GM23338 (cell line): Measurements from ENCODE around the gene ITGB2. TPM values are rescaled to one million over a fixed set of nuclear protein-coding genes. Genes with fewer than 3 reads are reported as not detected.

Source experiments
- CREB1 ChIP-seq: fragments of 250-450 bp; sonication (Bioruptor Pico); IDR thresholded peaks from 2 replicates; pipeline ENCODE4 v1.5.0; 2020; ENCODE audit warnings: low read depth, mild to moderate bottlenecking, moderate library complexity
- CTCF ChIP-seq, 2 experiments: fragments of 200-600 bp in 1 of 2; sonication (generic) in 1 of 2; conservative IDR thresholded peaks; 2 replicates each; pipeline versions ENCODE4 v1.5.1 to v1.6.1; 2016 to 2017; ENCODE audit warnings: antibody characterized with exemption in 2 of 2, low read depth in 2 of 2, mild to moderate bottlenecking in 2 of 2, moderate library complexity in 1 of 2
- EZH2 ChIP-seq: fragments of 200-600 bp; sonication (generic); IDR thresholded peaks from one replicate; pipeline ENCODE4 v1.8.0; 2017; ENCODE audit warnings: antibody characterized with exemption, mild to moderate bottlenecking, low read depth; ENCODE audit not compliant: unreplicated experiment
- EZH2phosphoT487 ChIP-seq: fragments of 200-600 bp; sonication (generic); IDR thresholded peaks from one replicate; pipeline ENCODE4 v1.8.1; 2018; ENCODE audit warnings: antibody characterized with exemption; ENCODE audit not compliant: unreplicated experiment
- JUNB ChIP-seq: IDR thresholded peaks from one replicate; pipeline ENCODE4 v1.6.1; 2016; ENCODE audit warnings: antibody characterized with exemption; ENCODE audit not compliant: unreplicated experiment
- NANOG ChIP-seq: IDR thresholded peaks from 2 replicates; pipeline ENCODE4 v1.6.1; 2016; ENCODE audit warnings: antibody characterized with exemption, borderline replicate concordance
- ZNF331 ChIP-seq: fragments of 250-450 bp; sonication (Bioruptor Pico); IDR thresholded peaks from 2 replicates; pipeline ENCODE4 v1.5.0; 2020; ENCODE audit warnings: low read depth, mild to moderate bottlenecking, moderate library complexity
- ZNF462 ChIP-seq: fragments of 250-450 bp; sonication (Bioruptor Pico); IDR thresholded peaks from 2 replicates; pipeline ENCODE4 v1.5.0; 2020; ENCODE audit warnings: mild to moderate bottlenecking, moderate library complexity
- polyA plus RNA-seq: library from polyadenylated mRNA; unstranded; fragments of >200 nt; fragmentation: Nextera tagmentation; extraction: Ambion mirVana; gene quantifications from 2 replicates; pipeline ENCODE4 v1.2.1, GENCODE V29; 2016
- total RNA-seq: library from RNA; depleted of rRNA; stranded (reverse); fragments of >200 nt; shearing (Covaris generic); gene quantifications from 2 replicates; pipeline ENCODE4 v1.2.3, GENCODE V29; 2014
- TF ChIP-seq, protein P1 (sequence below): IDR thresholded peaks from 2 replicates; pipeline ENCODE4 v1.6.1; 2016; ENCODE audit warnings: antibody characterized with exemption
- TF ChIP-seq, protein P2 (sequence below): IDR thresholded peaks from one replicate; pipeline ENCODE4 v1.6.1; 2018; ENCODE audit warnings: antibody characterized with exemption; ENCODE audit not compliant: unreplicated experiment

The ITGB2 gene
- total and polyA plus RNA-seq, 2 experiments from 2014 or later: 0.44 to 0.63 TPM

- no peak for TF ChIP-seq ZNF462 (CRISPR knock-in tag)
- TF ChIP-seq, protein P1, sequence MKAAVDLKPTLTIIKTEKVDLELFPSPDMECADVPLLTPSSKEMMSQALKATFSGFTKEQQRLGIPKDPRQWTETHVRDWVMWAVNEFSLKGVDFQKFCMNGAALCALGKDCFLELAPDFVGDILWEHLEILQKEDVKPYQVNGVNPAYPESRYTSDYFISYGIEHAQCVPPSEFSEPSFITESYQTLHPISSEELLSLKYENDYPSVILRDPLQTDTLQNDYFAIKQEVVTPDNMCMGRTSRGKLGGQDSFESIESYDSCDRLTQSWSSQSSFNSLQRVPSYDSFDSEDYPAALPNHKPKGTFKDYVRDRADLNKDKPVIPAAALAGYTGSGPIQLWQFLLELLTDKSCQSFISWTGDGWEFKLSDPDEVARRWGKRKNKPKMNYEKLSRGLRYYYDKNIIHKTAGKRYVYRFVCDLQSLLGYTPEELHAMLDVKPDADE: no peak
- no peak for TF ChIP-seq NANOG
- no peak for TF ChIP-seq EZH2phosphoT487
- no peak for TF ChIP-seq CREB1 (CRISPR knock-in tag)
- no peak for TF ChIP-seq CTCF (conservative IDR thresholded peaks at IDR 0.05; ENCODE audit: low read depth in 2 of 2)
- no peak for TF ChIP-seq ZNF331 (CRISPR knock-in tag)
- no peak for TF ChIP-seq JUNB
- TF ChIP-seq EZH2: no peak
- TF ChIP-seq, protein P2, sequence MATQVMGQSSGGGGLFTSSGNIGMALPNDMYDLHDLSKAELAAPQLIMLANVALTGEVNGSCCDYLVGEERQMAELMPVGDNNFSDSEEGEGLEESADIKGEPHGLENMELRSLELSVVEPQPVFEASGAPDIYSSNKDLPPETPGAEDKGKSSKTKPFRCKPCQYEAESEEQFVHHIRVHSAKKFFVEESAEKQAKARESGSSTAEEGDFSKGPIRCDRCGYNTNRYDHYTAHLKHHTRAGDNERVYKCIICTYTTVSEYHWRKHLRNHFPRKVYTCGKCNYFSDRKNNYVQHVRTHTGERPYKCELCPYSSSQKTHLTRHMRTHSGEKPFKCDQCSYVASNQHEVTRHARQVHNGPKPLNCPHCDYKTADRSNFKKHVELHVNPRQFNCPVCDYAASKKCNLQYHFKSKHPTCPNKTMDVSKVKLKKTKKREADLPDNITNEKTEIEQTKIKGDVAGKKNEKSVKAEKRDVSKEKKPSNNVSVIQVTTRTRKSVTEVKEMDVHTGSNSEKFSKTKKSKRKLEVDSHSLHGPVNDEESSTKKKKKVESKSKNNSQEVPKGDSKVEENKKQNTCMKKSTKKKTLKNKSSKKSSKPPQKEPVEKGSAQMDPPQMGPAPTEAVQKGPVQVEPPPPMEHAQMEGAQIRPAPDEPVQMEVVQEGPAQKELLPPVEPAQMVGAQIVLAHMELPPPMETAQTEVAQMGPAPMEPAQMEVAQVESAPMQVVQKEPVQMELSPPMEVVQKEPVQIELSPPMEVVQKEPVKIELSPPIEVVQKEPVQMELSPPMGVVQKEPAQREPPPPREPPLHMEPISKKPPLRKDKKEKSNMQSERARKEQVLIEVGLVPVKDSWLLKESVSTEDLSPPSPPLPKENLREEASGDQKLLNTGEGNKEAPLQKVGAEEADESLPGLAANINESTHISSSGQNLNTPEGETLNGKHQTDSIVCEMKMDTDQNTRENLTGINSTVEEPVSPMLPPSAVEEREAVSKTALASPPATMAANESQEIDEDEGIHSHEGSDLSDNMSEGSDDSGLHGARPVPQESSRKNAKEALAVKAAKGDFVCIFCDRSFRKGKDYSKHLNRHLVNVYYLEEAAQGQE: no peak
Observed at GRCh38 chr21:44918107-44918470, 2.6 kb downstream of the ITGB2 start (continued).
